ENCODE data around the gene HRAS. TPM values are rescaled to one million over a fixed set of nuclear protein-coding genes. Genes with fewer than 3 reads are reported as not detected.

Gene HRAS
- total RNA-seq, 3 donors from 2014 or later, result 41.4 to 50.6 (median 50.1) TPM

DNA sequence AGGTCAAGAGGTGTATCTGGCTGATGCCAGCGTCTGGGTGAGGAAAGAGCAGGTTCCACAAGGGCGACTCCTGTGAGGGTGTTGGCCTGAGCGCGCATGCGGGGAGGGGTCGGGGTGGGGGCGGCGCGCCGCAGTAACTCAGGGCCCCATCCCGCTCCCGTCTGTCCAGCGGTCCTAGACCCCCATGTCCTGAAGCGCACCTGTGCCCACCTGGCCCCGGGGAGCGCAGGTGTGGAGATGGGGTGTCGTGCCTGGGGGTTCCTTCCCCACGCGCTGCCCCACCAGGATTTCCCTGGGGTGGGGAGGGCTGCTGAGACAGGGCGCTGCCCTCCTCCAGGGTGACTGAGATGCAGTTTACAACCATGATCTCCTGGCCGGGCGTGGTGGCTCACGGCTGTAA, 49.2 kb downstream of the HRAS start:
- ATAC-seq (no peak), DNase-seq (no peak)
- Histone ChIP-seq H3K36me3 (ENCODE audit: low read depth) (no peaks in the 10 kb centered on the region), H3K9me3 (no peaks in the 10 kb centered on the region), H3K4me1 (ENCODE audit: low read depth) (peaks cover 9% of the 10 kb centered on the region), H3K4me3 (no peak overlapping the region)
- TF ChIP-seq, protein P1, sequence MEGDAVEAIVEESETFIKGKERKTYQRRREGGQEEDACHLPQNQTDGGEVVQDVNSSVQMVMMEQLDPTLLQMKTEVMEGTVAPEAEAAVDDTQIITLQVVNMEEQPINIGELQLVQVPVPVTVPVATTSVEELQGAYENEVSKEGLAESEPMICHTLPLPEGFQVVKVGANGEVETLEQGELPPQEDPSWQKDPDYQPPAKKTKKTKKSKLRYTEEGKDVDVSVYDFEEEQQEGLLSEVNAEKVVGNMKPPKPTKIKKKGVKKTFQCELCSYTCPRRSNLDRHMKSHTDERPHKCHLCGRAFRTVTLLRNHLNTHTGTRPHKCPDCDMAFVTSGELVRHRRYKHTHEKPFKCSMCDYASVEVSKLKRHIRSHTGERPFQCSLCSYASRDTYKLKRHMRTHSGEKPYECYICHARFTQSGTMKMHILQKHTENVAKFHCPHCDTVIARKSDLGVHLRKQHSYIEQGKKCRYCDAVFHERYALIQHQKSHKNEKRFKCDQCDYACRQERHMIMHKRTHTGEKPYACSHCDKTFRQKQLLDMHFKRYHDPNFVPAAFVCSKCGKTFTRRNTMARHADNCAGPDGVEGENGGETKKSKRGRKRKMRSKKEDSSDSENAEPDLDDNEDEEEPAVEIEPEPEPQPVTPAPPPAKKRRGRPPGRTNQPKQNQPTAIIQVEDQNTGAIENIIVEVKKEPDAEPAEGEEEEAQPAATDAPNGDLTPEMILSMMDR (IDR thresholded peaks at IDR 0.05), result no peak
- intact Hi-C loops (cut with DNase I, micrococcal nuclease), result no loop called here

DNA sequence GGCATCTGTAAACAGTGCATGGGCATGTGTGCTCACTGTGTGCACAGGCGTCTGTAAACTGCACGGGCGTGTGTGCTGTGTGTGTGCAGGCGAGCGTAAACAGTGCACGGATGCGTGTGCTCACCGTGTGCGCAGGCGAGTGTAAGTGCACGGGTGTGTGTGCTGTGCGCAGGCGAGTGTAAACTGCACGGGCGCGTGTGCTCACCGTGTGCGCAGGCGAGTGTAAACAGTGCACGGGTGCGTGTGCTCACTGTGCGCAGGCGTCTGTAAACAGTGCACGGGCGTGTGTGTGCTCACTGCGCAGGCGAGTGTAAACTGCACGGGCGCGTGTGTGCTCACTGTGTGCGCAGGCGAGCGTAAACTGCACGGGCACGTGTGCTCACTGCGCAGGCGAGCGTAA, 50.8 kb downstream of the HRAS start:
- Histone ChIP-seq H3K4me1 (ENCODE audit: low read depth) (peaks cover 9% of the 10 kb centered on the region), H3K9me3 (no peaks in the 10 kb centered on the region), H3K36me3 (ENCODE audit: low read depth) (no peaks in the 10 kb centered on the region), H3K4me3 (no peak overlapping the region)
- intact Hi-C loops (cut with DNase I, micrococcal nuclease), result no loop called here
- ATAC-seq (no peak), DNase-seq (no peak)
- TF ChIP-seq, protein P1 (IDR thresholded peaks at IDR 0.05), result no peak

Small RNAs within 50 kb of the gene (microRNA-seq; reads per million reads assigned to microRNA genes)
- gene MIR210, result 380 reads per million, percentile 76 among the genes with 10 or more reads in this experiment

Other genes with a start within 250 kb of the HRAS start
- 10 to 100 TPM; 21.2 to 37.1 (median 29.7) TPM for gene PGGHG, start 246.4 kb downstream of the HRAS start, total RNA-seq
- gene IFITM5, start 236.1 kb downstream of the HRAS start, total RNA-seq, result not detected
- gene IFITM2, start 227.8 kb downstream of the HRAS start, total RNA-seq, result 100 to 1,000 TPM in 2 of 3 donors, 10 to 100 TPM in 1; 57.2 to 254 (median 111) TPM
- gene IFITM1, start 221.5 kb downstream of the HRAS start, total RNA-seq, result 100 to 1,000 TPM in 1 of 3 donors, 10 to 100 TPM in 2; 80.2 to 182 (median 87.3) TPM
- 100 to 1,000 TPM in 2 of 3 donors, 10 to 100 TPM in 1; 76.1 to 410 (median 353) TPM for gene IFITM3, start 214.7 kb downstream of the HRAS start, total RNA-seq
- gene B4GALNT4, start 166.1 kb downstream of the HRAS start, total RNA-seq, result 10 to 100 TPM in 1 of 3 donors, 1 to 10 TPM in 2; 2.1 to 11.8 (median 2.2) TPM
- 100 to 1,000 TPM in 2 of 3 donors, 10 to 100 TPM in 1; 73.3 to 174 (median 143) TPM for gene PKP3, start 141.4 kb downstream of the HRAS start, total RNA-seq
- gene SIGIRR, start 120.6 kb downstream of the HRAS start, total RNA-seq, result 100 to 1,000 TPM; 103 to 190 (median 116) TPM
- gene ANO9, start 93.6 kb downstream of the HRAS start, total RNA-seq, result 100 to 1,000 TPM in 2 of 3 donors, 10 to 100 TPM in 1; 85.2 to 179 (median 131) TPM
- gene PTDSS2, start 85.3 kb downstream of the HRAS start, total RNA-seq, result 10 to 100 TPM; 19.2 to 34.8 (median 27.3) TPM
- 100 to 1,000 TPM; 108 to 127 (median 118) TPM for gene RNH1, start 28.3 kb downstream of the HRAS start, total RNA-seq
- 1 to 10 TPM; 1.5 to 5.2 (median 4.8) TPM for gene LRRC56, start 2.0 kb upstream of the HRAS start, total RNA-seq
- 10 to 100 TPM in 2 of 3 donors, 1 to 10 TPM in 1; 5.4 to 19.1 (median 10.7) TPM for gene LMNTD2, start 25.2 kb upstream of the HRAS start, total RNA-seq
- 100 to 1,000 TPM in 1 of 3 donors, 10 to 100 TPM in 2; 45.7 to 108 (median 83.7) TPM for gene RASSF7, start 25.4 kb upstream of the HRAS start, total RNA-seq
- gene PHRF1, start 40.9 kb upstream of the HRAS start, total RNA-seq, result 10 to 100 TPM; 35.0 to 40.2 (median 35.0) TPM
- gene IRF7, start 80.4 kb upstream of the HRAS start, total RNA-seq, result 10 to 100 TPM; 26.9 to 36.1 (median 27.8) TPM
- gene CDHR5, start 89.4 kb upstream of the HRAS start, total RNA-seq, result 100 to 1,000 TPM; 195 to 549 (median 316) TPM
- 1 to 10 TPM in 2 of 3 donors, not detected in 1; 1.0 TPM for gene SCT, start 91.6 kb upstream of the HRAS start, total RNA-seq
- gene DRD4, start 101.7 kb upstream of the HRAS start, total RNA-seq, result 1 to 10 TPM; 1.2 to 2.4 (median 1.8) TPM
- gene DEAF1, start 159.6 kb upstream of the HRAS start, total RNA-seq, result 10 to 100 TPM; 25.1 to 35.7 (median 25.9) TPM
- gene TMEM80, start 160.2 kb upstream of the HRAS start, total RNA-seq, result 10 to 100 TPM; 31.6 to 43.1 (median 38.0) TPM
- 100 to 1,000 TPM; 176 to 335 (median 253) TPM for gene EPS8L2, start 170.7 kb upstream of the HRAS start, total RNA-seq
- gene TALDO1, start 211.9 kb upstream of the HRAS start, total RNA-seq, result 100 to 1,000 TPM; 101 to 158 (median 128) TPM
- gene GATD1, start 241.9 kb upstream of the HRAS start, total RNA-seq, result 10 to 100 TPM; 51.9 to 58.8 (median 57.4) TPM

Measured in mucosa of descending colon (tissue), 3 donors.